GM21526 (cell line): ENCODE data around the gene PODXL2.
"Not testable (repeated sequence)": the region's sequence is repeated elsewhere in the genome, so short reads cannot be mapped to it uniquely, and the experiment has no call there.

Source experiments
- ATAC-seq: cut with Tn5 transposase; IDR thresholded peaks from one replicate; pipeline ENCODE4 v1.9.1; 2021; ENCODE audit warnings: moderate library complexity; ENCODE audit not compliant: unreplicated experiment, low FRiP score

PODXL2 gene

DNA sequence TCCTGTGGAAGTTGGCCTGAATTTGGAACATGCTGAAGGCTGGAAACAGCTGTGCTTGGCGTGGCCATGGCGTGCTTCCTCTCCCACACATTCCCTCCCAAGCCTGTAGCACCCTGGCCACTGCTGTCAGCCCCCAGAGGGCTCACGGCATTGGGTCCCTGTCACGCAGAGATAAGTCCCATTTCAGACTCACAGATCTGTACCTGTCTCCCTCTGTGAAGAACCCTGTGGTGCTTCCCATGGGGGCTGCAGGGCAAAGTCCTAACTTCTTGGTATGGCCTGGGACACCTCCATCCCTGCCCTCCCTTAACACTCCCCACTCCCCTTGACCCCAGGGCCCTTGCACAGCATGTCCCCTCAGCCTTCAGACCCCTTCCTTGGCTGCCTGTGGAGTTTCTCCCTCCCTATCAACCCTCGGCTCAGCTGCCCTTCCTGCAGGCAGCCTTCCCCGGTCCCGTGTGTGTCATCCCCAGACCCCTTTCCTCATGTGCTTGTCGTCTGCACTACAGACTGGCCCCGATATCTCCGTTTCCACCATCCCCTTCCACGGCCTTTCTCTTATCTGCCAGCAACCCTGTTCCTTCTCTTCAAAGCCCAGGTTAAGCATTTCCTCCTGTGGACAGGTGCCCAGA is 72.4 kb downstream of the PODXL2 start:
- no peak for ATAC-seq

DNA sequence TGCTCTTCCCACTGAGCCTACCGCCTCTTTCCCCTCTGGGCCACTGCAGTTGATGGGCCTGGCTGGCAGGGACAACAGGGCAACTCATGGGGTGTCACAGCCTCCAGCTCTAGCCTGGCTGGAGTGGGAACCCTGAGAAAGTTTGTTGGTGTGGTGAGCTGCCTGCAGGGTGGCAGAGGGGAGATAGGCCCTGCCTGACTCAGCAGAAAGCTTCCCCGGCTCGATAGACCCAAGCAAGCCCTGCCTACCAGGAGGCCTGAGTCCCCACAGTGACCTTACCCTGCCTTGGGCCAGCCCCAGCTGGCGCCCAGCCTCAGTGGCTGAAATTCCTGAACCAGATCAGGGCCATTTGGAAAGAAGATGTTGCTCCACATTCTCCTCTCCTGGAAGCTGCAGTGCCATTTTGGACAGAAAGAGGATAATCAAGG is 73.2 kb downstream of the PODXL2 start:
- no peak for ATAC-seq

DNA sequence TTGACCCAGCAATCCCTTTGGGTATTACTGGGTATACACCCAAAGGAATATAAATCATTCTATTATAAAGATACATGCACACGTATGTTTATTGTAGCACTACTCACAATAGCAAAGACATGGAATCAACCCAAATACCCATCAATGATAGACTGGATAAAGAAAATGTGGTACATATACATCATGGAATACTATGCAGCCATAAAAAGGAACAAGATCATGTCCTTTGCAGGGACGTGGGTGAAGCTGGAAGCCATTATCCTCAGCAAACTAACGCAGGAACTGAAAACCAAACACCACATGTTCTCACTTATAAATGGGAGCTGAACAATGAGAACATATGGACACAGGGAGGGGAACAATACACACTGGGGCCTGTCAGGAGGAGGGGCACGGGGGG is 75.9 kb downstream of the PODXL2 start:
- not testable (repeated sequence) for ATAC-seq

DNA sequence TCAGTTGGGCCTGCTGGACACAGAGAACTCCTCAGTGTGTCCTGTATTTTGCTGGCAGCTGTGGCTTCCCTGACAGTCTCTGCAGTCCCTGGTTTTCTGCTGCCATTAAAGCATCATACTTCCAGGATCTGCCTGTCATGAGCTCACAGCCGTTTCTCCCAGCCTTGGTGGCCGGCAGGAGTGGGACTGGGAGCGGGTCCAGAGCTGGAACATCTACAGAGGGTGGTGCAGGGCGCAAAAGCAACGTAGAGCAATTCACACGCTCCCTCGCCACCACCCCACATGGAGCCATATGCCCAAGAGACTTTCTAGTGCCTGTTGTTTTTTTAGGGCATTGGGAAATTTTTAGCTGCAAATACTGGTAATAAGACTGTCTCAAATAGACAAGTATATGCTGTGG is 77.3 kb downstream of the PODXL2 start:
- ATAC-seq = no peak

DNA sequence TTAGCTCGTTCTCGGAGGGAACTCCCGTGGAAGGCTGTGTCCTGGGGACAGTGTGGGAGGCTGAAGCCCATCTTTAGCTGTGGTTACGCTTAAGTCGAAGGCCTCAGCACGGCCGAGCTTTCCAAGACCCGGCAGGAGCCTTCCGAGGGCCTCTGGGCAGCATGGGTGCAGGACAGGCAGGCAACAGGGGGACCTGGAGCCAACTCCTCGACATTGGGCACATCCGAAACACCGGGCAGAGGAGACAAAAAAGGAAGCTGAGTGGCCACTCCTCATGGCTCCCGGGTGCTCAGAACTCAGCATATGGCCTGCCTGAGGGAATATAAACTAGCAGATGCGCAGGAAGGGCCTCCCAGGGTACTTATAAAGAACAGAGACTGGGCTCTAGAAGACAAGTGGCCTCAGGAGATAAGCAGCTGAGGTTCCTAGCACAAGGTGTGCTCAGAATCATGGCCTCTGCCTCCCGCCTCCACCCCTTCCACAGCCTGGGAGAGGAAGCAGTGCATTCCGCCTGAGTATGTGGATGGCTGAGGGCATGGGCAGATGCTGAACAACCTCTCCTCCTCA is 77.9 kb downstream of the PODXL2 start:
- no peak for ATAC-seq

DNA sequence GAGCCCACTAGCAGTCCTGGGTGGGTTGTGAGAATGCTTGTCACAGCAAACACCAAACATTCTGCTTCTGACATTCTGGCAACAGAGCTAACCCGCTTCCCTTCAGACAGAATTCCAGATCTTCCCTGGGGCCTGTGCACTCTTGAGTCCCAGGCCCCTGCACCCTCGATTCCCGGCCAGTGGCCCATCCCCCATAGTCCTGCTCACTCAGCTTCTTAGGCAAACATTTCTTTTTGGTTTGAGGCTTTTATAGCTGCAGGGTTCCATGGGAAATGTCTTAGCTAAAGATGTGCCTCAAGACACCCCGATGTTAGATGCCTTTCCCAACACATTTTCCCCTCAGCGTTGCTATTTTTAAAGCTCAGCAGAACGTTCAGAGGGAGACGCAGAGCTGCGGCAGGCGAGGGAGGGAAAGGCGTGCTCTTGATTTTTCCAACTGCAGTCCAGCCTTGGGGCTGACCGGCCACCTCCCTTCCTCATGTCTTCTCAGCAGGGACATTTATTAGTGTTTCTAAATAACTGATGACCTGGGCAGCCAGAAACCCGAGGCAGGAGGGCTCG is 78.9 kb downstream of the PODXL2 start:
- no peak for ATAC-seq

DNA sequence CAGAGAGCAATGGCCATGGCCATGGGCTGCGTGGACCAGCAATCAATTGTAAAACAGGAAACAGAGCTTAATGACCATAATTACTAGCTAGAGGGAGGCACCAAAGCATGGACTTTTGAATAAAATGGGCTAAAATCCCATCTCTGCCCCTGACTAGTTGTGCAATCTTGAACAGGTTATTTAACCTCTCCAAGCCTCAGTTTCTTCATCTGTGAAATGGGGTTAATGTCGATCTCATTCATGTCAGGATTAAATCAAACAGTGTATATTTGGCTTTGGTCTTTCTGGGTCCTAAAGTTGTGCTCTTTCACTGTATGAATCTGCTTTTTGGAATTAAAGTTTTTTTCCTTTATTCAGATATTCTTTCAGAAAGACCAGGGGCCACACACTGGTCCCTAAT is 79.9 kb downstream of the PODXL2 start:
- no peak for ATAC-seq

DNA sequence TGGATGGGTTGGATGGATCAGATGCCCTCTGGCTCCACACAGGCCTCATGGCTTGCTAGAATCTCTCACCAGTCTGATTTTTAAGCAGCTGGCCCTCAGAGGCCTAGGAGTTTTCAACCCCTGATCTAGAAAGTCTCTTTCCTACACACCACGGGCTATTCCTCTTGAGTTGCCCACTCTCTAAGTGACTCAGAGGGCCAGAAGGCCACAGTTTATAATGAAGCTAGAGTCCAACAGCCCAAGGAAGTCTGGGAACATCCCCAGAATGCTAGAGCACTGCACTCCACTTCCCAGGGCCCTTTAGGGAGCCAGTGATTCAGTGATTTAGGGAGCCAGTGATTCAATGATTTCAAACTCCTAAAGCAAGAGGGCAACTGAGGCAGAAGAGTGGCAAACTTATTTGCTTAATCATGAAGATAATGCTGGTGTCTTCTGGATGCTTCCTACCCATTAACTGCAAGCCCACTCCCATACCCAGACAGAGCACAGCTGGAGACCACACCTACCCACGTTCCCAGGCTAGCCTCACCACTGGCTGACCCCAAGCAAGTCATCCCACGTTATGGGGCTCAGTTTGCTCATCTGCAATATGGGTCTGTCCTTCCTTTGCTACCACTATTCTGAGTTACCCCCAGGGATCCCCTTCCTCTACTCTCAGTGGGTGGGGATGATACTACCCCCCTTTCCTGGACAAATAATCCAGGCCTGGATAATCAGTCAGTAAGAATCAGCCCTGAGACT is 80.5 kb downstream of the PODXL2 start:
- ATAC-seq = no peak

DNA sequence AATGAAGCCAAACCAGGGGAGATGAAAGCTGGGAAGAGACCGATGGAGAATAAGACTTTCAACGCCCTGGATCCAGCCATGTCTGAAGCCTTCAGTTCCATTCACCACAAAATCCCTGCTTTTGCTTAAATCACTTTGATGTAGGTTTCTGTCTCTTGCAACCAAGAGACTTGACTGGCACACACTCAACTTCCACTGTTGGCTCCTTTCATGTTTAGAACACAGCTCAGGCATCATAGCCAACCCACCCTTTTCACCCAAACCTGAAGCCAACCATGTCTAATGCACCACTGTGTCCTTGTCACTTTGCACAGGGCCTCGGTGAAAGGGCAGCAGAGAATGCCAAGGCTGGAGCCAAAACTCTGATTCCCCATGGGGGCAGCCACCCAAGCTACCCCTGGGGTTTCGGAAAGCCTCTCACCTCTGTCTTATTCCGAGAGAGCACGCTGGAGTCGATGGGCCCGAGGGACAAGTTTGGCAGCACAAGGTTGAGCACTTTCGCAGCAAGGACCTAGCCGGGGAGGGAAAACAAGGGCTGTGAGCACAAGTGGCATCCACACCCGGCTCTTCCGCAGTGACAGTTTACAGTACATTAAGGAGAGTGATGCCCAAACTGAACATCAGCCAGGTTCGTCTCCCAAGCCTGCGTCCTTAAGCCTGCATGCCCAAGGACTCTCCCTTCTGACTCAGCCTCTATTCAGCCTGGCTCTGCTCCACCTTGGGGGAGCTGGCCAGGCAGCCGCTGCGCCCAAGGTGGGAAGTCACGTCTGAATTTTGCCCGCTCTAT is 81.4 kb downstream of the PODXL2 start:
- no peak for ATAC-seq

DNA sequence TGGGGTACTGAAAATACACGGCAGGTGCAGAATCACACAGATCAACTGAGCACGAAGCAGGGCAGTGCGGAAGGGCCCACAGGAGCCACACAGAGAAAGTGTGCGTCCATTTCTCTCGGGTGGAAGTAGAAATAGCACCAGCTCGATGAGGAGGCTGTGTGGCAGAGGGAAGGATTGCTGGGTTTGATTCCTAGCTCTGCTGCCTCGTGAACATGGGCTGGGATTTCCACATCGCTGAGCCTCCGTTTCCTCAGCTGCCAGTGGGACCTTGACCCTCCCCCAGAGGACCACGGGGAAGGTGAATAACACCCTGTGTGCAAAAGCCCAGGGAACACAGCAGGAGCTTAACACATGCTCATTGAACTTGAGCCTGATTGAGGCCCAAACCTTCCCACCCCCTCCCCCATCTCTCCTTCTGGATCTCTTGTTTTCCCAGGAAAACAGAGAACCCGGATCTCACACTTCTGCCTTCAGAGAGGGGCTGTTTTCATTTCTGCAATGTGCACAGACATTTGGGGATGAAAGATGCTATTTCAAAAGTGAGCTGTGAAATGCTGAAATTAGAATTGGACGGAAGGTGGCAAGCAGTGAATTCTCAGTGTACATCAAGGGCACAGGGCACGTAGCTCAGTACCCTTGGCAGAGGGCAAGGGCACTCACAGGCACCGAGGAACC is 82.2 kb downstream of the PODXL2 start:
- no peak for ATAC-seq

DNA sequence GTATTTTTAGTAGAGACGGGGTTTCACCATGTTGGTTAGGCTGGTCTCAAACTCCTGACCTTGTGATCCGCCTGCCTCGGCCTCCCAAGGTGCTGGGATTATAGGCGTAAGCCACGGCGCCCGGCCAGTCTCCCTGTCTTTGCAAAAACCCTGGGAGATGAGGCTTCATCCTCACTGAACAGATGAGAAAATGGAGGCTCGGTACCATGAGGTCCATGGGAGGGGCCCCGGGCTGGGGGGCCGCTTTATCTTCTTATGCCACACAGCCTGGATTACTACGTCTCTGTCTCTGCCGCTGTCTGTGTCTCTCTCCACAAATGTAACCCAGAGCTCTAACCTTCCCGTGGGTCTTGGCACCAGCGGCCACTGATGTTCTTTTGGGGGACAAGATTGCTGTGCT is 82.9 kb downstream of the PODXL2 start:
- no peak for ATAC-seq

DNA sequence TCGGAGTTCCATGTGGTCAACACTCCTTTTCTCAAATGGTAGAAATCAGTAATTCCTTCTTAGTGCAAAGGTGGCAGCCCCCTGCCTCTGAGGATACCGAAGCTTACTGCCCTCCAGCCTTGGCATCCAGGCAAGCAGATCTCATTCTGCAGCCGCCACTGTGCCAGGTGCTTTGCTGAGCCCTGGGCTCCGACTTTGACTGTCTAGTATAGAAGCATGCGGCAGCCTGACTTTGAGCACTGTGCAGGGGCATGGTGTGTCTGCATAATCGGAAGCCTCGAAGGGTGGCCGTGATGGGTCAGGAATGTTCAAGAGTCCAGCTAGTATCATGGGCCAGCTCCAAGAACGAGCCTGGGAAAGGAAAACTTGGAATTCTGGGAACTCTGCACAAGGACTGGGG is 83.5 kb downstream of the PODXL2 start:
- no peak for ATAC-seq

DNA sequence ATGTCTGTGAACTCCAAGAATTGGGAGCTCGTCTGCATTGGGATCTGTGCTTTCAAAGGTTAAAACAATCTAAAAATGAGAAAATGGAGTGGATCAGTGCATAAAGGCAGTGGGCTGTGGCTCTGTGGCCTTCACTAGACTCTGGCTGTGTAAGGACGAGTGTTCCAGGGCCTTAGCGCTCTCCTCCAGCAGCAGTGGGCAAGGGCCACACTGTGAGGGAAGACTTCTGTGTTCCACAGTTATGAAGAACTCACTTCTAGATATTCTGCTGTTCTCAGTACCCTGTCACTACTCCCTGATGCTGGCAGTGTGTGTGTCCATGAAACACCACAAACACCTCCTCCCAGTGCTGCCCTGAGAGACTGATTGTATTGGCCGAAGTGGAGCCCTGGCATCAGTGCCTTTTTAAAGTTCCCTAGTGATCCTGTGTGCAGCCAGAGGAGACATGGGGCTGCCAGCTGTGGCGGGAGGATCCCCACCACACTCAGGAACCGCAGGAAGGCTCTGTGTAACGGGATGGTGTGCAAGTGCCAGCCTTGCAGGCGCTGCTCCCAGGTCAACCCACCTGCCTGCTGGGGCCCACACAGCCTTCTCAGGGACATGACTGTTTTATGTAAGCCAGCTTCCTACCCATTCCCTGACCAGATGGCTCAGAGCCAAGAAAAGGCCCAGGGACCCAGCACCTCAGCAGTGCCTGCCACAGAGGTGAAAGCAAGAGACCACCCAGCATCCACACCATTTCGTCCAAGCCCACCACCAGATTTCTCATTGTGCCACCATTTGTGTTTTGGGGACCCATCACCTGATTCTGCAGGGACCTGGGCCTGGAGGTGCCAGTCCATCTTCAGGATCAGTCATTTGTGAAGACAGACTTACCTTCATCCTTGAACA is 84.1 kb downstream of the PODXL2 start:
- ATAC-seq = no peak

DNA sequence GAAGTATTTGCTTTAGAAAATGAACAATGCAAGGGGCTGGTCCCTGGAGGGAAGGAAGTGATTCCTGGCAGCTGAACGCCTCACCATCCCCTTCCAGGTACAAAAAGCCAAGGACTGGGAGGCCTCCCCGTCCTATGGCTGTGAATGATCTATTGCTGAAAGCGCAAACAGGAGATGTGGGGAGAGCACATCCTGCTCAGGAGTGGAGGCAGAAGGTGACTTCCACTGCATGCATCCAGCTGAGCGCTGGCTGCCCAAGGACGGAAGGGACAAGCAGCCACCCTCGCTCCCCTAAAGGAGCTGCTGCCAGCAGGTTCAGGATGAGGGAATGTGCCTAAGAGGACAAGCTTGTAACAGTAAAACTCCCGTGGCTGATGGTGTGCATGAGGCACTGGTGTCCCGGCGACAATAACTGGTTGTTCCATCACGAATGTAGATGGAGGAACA is 85.2 kb downstream of the PODXL2 start:
- no peak for ATAC-seq

DNA sequence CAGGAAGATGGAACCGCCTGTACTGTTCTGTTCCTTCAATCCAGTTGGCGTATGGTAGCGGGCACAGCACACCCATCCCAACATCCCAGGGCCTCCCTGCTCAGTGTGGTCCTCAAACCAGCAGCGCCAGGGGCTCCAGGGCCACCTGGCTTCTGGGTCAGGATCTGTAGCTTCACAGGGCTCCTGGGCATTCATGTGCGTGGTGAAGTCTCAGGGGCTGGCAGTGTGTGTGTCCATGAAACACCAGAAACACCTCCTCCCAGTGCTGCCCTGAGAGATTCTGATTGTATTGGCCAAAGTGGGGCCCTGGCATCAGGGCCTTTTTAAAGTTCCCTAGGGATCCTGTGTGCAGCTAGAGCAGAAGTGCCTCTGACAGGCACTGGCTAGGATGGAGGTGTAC is 85.9 kb downstream of the PODXL2 start:
- ATAC-seq = no peak

DNA sequence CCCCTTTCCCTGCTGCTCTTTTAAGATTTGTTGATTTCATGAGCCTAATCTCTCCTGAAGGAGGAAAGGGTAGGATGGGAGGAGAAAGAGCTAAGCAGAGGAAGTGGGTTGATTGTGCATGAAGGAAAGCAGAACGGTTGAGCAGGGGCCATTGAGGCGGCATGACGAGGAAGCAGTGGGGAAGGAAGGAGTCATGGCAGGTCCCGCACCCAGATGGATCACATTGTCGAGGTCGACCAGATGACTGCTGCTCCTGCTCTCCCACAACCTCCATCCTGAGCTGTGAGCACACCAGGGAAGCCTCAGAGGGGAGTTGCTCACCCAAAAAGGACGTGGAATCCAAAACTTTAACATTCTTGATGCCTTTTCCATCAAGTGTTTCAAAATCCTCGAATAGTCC is 86.5 kb downstream of the PODXL2 start:
- ATAC-seq = no peak

DNA sequence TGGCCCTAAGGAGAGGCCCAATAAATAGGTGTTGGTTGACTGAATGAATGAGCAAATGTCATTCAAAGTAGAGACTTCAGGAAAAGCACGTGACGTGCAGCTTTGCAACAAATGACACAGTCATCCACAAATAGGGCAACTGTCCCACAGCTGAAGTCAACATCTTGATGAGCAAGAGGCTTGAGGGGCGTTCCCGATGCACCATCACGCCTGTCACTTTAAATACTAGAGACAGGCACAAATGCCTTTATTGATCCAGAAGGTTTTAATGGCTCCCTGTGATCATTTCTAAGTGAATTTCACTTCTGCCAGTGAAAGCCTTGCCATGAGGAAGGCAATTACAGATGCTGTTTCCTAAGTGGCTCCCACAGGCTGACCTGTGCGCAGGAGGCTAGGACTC is 87.4 kb downstream of the PODXL2 start:
- no peak for ATAC-seq

DNA sequence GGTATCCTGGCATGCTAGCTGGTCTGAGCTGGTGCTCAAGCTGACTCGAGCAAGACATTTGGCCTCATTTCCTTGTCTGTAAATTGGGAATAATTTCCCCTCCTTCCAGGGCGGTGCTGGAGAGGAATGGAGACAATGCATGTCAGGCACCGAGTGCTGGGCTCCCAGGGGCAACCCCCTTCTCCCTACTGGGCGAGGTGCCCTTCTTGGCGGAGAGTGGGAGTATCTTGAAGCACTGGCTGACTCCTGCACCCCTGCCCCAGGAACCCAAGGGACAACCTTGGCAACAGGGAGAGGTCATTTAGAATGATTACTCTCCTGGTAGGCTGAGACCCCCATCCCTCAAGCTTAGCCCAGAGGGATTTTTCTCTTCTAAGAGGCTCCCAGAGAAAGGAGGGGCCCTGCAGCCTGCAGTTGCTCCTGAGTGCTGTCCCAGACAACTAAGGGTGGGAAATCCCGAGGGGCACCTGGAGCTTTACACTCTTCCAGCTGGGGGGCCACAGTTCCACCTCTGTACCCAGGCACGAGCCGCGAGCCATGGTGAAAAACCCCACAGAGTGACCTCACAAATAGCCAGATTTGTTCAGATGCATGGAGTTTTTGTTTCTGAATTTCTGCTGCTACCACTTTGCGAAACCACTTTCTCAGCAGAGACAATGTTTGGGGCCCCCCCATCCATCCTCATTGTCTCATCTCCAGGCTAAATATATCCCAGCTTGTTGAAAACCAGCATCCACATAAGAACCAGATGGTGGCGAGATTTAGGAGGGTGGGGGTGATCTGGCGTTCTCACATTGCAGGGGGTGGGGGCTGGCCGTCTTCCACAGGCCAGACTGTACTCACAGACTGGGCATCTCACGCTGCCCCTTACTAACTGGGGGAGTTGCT is 88.6 kb downstream of the PODXL2 start:
- no peak for ATAC-seq
